GM23248 (cell line): Measurements from ENCODE around the gene LMF1. TPM values are rescaled to one million over a fixed set of nuclear protein-coding genes. Genes with fewer than 3 reads are reported as not detected.

Experiments used
- DNase-seq: peaks from one replicate; pipeline ENCODE4 v3.0.0-alpha.2; 2015
- H2AFZ ChIP-seq: fragments of 200-600 bp; sonication (generic); 2 replicates; pipeline ENCODE4 v1.6.1; 2016; ENCODE audit warnings: antibody characterized with exemption
- H3F3A ChIP-seq: fragments of 200-600 bp; sonication (generic); 2 replicates; pipeline ENCODE4 v1.6.1; 2016; ENCODE audit warnings: mild to moderate bottlenecking, antibody characterized with exemption, mixed run types; ENCODE audit not compliant: insufficient read depth
- H3K27ac ChIP-seq: fragments of 200-600 bp; sonication (generic); 2 replicates; pipeline ENCODE4 v1.5.1; 2016; ENCODE audit warnings: mild to moderate bottlenecking
- H3K27me3 ChIP-seq: fragments of 200-600 bp; sonication (generic); replicated peaks from 2 replicates; pipeline ENCODE4 v1.6.1; 2016; ENCODE audit warnings: mild to moderate bottlenecking; ENCODE audit not compliant: insufficient read depth
- H3K36me3 ChIP-seq: fragments of 200-600 bp; sonication (generic); 2 replicates; pipeline ENCODE4 v1.6.1; 2016; ENCODE audit warnings: low read depth, mild to moderate bottlenecking
- H3K4me1 ChIP-seq: fragments of 200-600 bp; sonication (generic); 2 replicates; pipeline ENCODE4 v1.6.1; 2016; ENCODE audit warnings: mild to moderate bottlenecking; ENCODE audit not compliant: insufficient read depth
- H3K4me2 ChIP-seq: fragments of 200-600 bp; sonication (generic); one replicate; pipeline ENCODE4 v1.6.1; 2016; ENCODE audit warnings: mild to moderate bottlenecking; ENCODE audit not compliant: unreplicated experiment
- H3K4me3 ChIP-seq: fragments of 200-600 bp; sonication (generic); 2 replicates; pipeline ENCODE4 v1.5.1; 2016; ENCODE audit warnings: mild to moderate bottlenecking
- H3K79me2 ChIP-seq: fragments of 200-600 bp; sonication (generic); 2 replicates; pipeline ENCODE4 v1.6.1; 2016; ENCODE audit warnings: mild to moderate bottlenecking; ENCODE audit not compliant: insufficient read depth
- H3K9ac ChIP-seq: fragments of 200-600 bp; sonication (generic); 2 replicates; pipeline ENCODE4 v1.6.1; 2016; ENCODE audit warnings: mild to moderate bottlenecking
- H3K9me2 ChIP-seq: fragments of 200-600 bp; sonication (generic); 2 replicates; pipeline ENCODE4 v1.6.1; 2016; ENCODE audit warnings: mixed run types, mild to moderate bottlenecking, moderate library complexity; ENCODE audit not compliant: insufficient read depth
- H3K9me3 ChIP-seq: fragments of 200-600 bp; sonication (generic); one replicate; pipeline ENCODE4 v1.6.1; 2017; ENCODE audit warnings: low read depth
- H4K20me1 ChIP-seq: fragments of 200-600 bp; sonication (generic); 2 replicates; pipeline ENCODE4 v1.6.0; 2016; ENCODE audit not compliant: insufficient read depth
- EZH2 ChIP-seq: fragments of 200-600 bp; sonication (generic); IDR thresholded peaks from 2 replicates; pipeline ENCODE4 v1.6.1; 2018; ENCODE audit warnings: antibody characterized with exemption, mild to moderate bottlenecking; ENCODE audit not compliant: insufficient read depth, poor library complexity, severe bottlenecking
- EZH2phosphoT487 ChIP-seq: fragments of 200-600 bp; sonication (generic); IDR thresholded peaks from 2 replicates; pipeline ENCODE4 v1.6.1; 2018; ENCODE audit warnings: antibody characterized with exemption, moderate library complexity, mild to moderate bottlenecking, low read depth; ENCODE audit not compliant: insufficient read depth
- WGBS, 2 experiments: methylation state at CpG; one replicate each; pipeline ENCODE4 v1.1.6; 2015 to 2017; ENCODE audit warnings: low lambda C conversion rate in 2 of 2, low coverage in 1 of 2; ENCODE audit errors: missing lambda C conversion rate in 2 of 2; 5-methylcytosine and 5-hydroxymethylcytosine counted together
- in situ Hi-C: fragments of 300-500 bp; cut with MboI; formaldehyde crosslinking; loops from 2 replicates; pipeline ENCODE4 v1.15.0; 2020
- polyA plus RNA-seq: library from polyadenylated mRNA; unstranded; fragments of >200 nt; fragmentation: Nextera tagmentation; extraction: Ambion mirVana; gene quantifications from 2 replicates; pipeline ENCODE4 v1.2.1, GENCODE V29; 2016
- total RNA-seq: library from RNA; depleted of rRNA; stranded (reverse); fragments of >200 nt; shearing (Covaris generic); gene quantifications from 2 replicates; pipeline ENCODE4 v1.2.3, GENCODE V29; 2014

The LMF1 gene
- total and polyA plus RNA-seq, 2 experiments from 2014 or later: 23.1 to 53.0 TPM

DNA sequence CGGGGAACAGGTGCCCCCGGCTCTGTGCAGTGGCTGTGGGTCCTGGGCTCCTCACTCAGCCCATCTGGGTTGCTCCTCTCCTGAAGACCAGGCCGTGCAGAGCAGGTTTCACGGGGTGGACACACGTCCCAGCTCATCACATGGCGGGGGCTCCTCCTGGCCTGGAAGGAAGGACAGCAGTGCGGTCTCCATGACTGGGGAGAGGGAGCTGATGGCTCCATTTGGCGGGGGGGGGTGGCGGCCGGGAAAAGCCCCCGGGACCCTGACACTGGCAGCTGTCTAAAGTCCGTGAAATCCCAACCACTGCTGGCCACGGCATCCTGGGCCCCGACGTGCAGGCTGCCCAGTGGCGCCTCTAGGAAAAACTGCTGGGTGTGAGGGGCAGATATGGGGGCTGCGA is 29.8 kb upstream of the LMF1 start:
- no peaks in the 10 kb centered on the region for H4K20me1 ChIP-seq
- no peaks in the 10 kb centered on the region for H3K9me3 ChIP-seq
- TF ChIP-seq EZH2: no peak
- no peak overlapping the region for H3K27ac ChIP-seq
- no peaks in the 10 kb centered on the region for H3K36me3 ChIP-seq
- H3K79me2 ChIP-seq: no peaks in the 10 kb centered on the region
- peaks cover 20% of the 10 kb centered on the region for H3K27me3 ChIP-seq
- in situ Hi-C loops: no loop called here
- H3K4me1 ChIP-seq: peaks cover 8% of the 10 kb centered on the region; the same call in 1 of the 2 replicates
- 51 to 63% methylated on average over 17 of the region's 17 CpGs for WGBS, 2 experiments
- H3F3A ChIP-seq: no peaks in the 10 kb centered on the region
- no peak for DNase-seq
- H3K4me3 ChIP-seq: no peak overlapping the region
- H3K4me2 ChIP-seq: no peak overlapping the region
- H2AFZ ChIP-seq: no peak overlapping the region
- no peaks in the 10 kb centered on the region for H3K9me2 ChIP-seq
- no peak overlapping the region for H3K9ac ChIP-seq

DNA sequence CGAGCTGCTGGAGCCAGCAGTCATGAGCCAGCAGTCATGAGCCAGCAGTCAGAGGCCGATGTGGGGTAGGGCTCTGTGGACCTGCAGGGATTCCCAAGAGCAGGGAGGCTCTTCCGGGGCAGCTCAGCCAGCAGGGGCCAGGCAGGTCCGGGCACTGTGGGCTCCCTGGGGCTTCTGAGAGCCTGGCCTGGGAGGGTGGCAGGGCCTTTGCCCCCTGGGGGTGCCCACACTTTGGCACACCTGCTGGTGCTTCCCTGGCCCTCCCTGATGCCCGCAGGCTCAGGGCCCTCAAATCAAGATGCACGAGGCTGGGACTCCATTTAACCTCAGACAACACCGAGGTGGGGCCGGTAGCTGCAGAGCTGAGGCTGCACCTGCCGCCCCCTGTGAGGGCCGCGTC is 28.9 kb upstream of the LMF1 start:
- H3K9me2 ChIP-seq: no peaks in the 10 kb centered on the region

DNA sequence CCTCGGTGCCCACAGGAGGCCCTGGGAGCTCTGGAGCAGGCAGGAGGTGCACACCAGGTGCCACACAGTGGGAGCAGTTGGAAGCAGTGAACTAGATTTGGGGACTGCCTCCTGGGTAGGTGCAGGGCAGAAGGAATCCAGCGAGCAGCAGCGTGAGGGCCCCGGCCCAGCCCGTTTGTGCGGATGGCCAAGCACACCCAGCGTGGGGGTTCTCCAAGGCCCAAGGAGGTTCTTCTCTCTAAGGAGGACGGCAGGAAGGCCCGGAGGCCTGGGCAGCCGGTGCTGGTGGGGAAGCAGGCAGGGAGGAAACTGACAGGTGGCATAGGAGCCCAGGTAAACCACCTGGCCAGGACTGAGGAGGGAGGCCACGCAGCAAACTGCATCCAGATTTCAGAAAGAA is 27.8 kb upstream of the LMF1 start:
- TF ChIP-seq EZH2phosphoT487: no peak
- TF ChIP-seq EZH2: no peak
- H3K79me2 ChIP-seq: no peaks in the 10 kb centered on the region
- 61% methylated on average over 9 to 11 of the region's 11 CpGs for WGBS, 2 experiments
- H3K27me3 ChIP-seq: peaks cover 20% of the 10 kb centered on the region
- H3K4me1 ChIP-seq: peaks cover 5% of the 10 kb centered on the region; the same call in 1 of the 2 replicates
- no peak overlapping the region for H3K27ac ChIP-seq
- no peak overlapping the region for H3K4me3 ChIP-seq
- H3K9ac ChIP-seq: no peak overlapping the region
- H3K36me3 ChIP-seq: no peaks in the 10 kb centered on the region
- no peaks in the 10 kb centered on the region for H3F3A ChIP-seq
- no peak overlapping the region for H2AFZ ChIP-seq
- no peak overlapping the region for H3K4me2 ChIP-seq
- no peaks in the 10 kb centered on the region for H4K20me1 ChIP-seq
- DNase-seq: no peak
- in situ Hi-C loops: no loop called here
- no peaks in the 10 kb centered on the region for H3K9me3 ChIP-seq
- H3K9me2 ChIP-seq: no peaks in the 10 kb centered on the region

More for the DNA sequence above, 28.9 kb upstream of the LMF1 start:
- Histone ChIP-seq H3K36me3 (no peaks in the 10 kb centered on the region), H3K27ac (no peak overlapping the region), H3K79me2 (no peaks in the 10 kb centered on the region), H3K4me2 (no peak overlapping the region), H3K9me3 (no peaks in the 10 kb centered on the region), H3K4me3 (no peak overlapping the region), H4K20me1 (no peaks in the 10 kb centered on the region), H2AFZ (no peak overlapping the region), H3K4me1 (peaks cover 8% of the 10 kb centered on the region; the same call in 1 of the 2 replicates), H3K27me3 (peaks cover 20% of the 10 kb centered on the region), H3F3A (no peaks in the 10 kb centered on the region), H3K9ac (no peak overlapping the region)
- TF ChIP-seq EZH2phosphoT487 (no peak), EZH2 (no peak)
- no peak for DNase-seq
- 67 to 85% methylated on average over 10 to 11 of the region's 11 CpGs for WGBS, 2 experiments
- in situ Hi-C loops: no loop called here

DNA sequence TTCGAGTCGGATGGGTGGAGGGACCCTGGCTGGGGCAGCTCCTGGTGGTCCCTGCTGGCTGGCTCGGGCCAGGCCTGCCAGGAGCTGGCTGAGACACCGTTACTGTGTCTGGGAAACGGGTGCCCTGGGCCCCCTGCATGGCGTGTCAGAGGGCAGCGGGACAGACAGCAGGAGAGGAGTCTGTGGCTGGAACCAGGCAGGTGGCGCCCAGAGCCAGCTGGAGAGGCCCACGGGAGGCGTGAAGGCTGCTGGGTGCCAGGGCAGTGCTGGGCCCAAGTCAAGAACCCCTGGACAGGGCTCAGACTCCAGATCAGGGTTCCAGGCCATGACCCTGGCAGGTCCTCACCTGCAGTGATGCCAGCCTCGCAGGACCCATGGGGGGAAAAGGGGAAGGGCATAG is 27.4 kb upstream of the LMF1 start:
- TF ChIP-seq EZH2phosphoT487 (no peak), EZH2 (no peak)
- Histone ChIP-seq H3K9me3 (no peaks in the 10 kb centered on the region), H3K4me2 (no peak overlapping the region), H2AFZ (no peak overlapping the region), H3K27me3 (peaks cover 20% of the 10 kb centered on the region), H3K36me3 (no peaks in the 10 kb centered on the region), H3K79me2 (no peaks in the 10 kb centered on the region), H3K27ac (no peak overlapping the region), H3K4me3 (no peak overlapping the region), H3F3A (no peaks in the 10 kb centered on the region), H3K4me1 (peaks cover 5% of the 10 kb centered on the region; the same call in 1 of the 2 replicates), H3K9me2 (no peaks in the 10 kb centered on the region), H4K20me1 (no peaks in the 10 kb centered on the region), H3K9ac (no peak overlapping the region)
- in situ Hi-C loops: no loop called here
- 62 to 70% methylated on average over 11 of the region's 11 CpGs for WGBS, 2 experiments
- DNase-seq: no peak
